HEK293T (cell line): Measurements from ENCODE around the gene LSAMP.

ENCODE experiments used
- CTCF ChIA-PET: fragments of 350-600 bp; formaldehyde crosslinking; extraction: SDS; loops from one replicate; lab custom pipeline; 2021; ENCODE audit warnings: antibody characterized with exemption, inconsistent platforms; lab: Yijun Ruan, JAX
- POLR2A ChIA-PET: fragments of 350-600 bp; formaldehyde crosslinking; extraction: SDS; loops from one replicate; lab custom pipeline; 2020; ENCODE audit warnings: antibody characterized with exemption, inconsistent platforms; lab: Yijun Ruan, JAX
- DNase-seq: peaks from one replicate; pipeline ENCODE4 v3.0.0; 2012; ENCODE audit warnings: mixed read lengths; ENCODE audit errors: extremely low spot score
- ARNT ChIP-seq: fragments of 450-650 bp; IDR thresholded peaks from 2 replicates; pipeline ENCODE4 v1.6.1; 2017; ENCODE audit warnings: mild to moderate bottlenecking
- BHLHE40 ChIP-seq: fragments of 450-650 bp; IDR thresholded peaks from 2 replicates; pipeline ENCODE4 v1.6.1; 2016; ENCODE audit warnings: mild to moderate bottlenecking, moderate library complexity, borderline replicate concordance
- CTBP1 ChIP-seq: fragments of 450-650 bp; IDR thresholded peaks from 2 replicates; pipeline ENCODE4 v1.6.1; 2016; ENCODE audit warnings: borderline replicate concordance
- ELF4 ChIP-seq: fragments of 450-650 bp; IDR thresholded peaks from 2 replicates; pipeline ENCODE4 v1.6.1; 2017; ENCODE audit warnings: antibody characterized with exemption
- FOXA1 ChIP-seq: fragments of 450-650 bp; IDR thresholded peaks from 2 replicates; pipeline ENCODE4 v1.6.1; 2016; ENCODE audit warnings: mild to moderate bottlenecking
- FOXK2 ChIP-seq: fragments of 450-650 bp; IDR thresholded peaks from 2 replicates; pipeline ENCODE4 v1.6.1; 2016; ENCODE audit warnings: mild to moderate bottlenecking
- FOXM1 ChIP-seq: fragments of 450-650 bp; IDR thresholded peaks from 2 replicates; pipeline ENCODE4 v1.6.1; 2017; ENCODE audit warnings: mild to moderate bottlenecking, borderline replicate concordance
- HDGF ChIP-seq: fragments of 450-650 bp; IDR thresholded peaks from 2 replicates; pipeline ENCODE4 v1.6.1; 2017; ENCODE audit warnings: antibody characterized with exemption, borderline replicate concordance
- L3MBTL2 ChIP-seq: fragments of 450-650 bp; conservative IDR thresholded peaks from 2 replicates; pipeline ENCODE4 v1.6.1; 2016; ENCODE audit warnings: mild to moderate bottlenecking
- LEF1 ChIP-seq: fragments of 450-650 bp; IDR thresholded peaks from 2 replicates; pipeline ENCODE4 v1.6.1; 2017; ENCODE audit warnings: mild to moderate bottlenecking, borderline replicate concordance
- NFRKB ChIP-seq: fragments of 450-650 bp; IDR thresholded peaks from 2 replicates; pipeline ENCODE4 v1.6.1; 2016; ENCODE audit warnings: mild to moderate bottlenecking, moderate library complexity
- PKNOX1 ChIP-seq: fragments of 450-650 bp; IDR thresholded peaks from 2 replicates; pipeline ENCODE4 v1.6.1; 2016
- SP1 ChIP-seq: fragments of 450-650 bp; IDR thresholded peaks from 2 replicates; pipeline ENCODE4 v1.6.1; 2017
- SUZ12 ChIP-seq: fragments of 450-650 bp; IDR thresholded peaks from 2 replicates; pipeline ENCODE4 v1.6.1; 2016; ENCODE audit warnings: mild to moderate bottlenecking
- TARDBP ChIP-seq: fragments of 450-650 bp; IDR thresholded peaks from 2 replicates; pipeline ENCODE4 v1.6.1; 2016
- ZNF384 ChIP-seq: fragments of 450-650 bp; IDR thresholded peaks from 2 replicates; pipeline ENCODE4 v1.6.1; 2016

LSAMP gene

GRCh38 chr3:115930922-115931321, 514.4 kb downstream of the LSAMP start:
- ChIA-PET POLR2A (no interaction called here), CTCF (no interaction called here)
- no peak for DNase-seq
- TF ChIP-seq FOXA1 (no peak), LEF1 (no peak), ARNT (no peak), L3MBTL2 (no peak), FOXM1 (no peak), TARDBP (no peak), HDGF (no peak), ELF4 (no peak), FOXK2 (no peak), PKNOX1 (no peak), BHLHE40 (no peak), SP1 (no peak), ZNF384 (no peak)

- CTCF ChIA-PET = no interaction called here
- POLR2A ChIA-PET = no interaction called here
- TF ChIP-seq ARNT = no peak
- no peak for TF ChIP-seq NFRKB
- TF ChIP-seq HDGF = no peak
- TF ChIP-seq ELF4 = no peak
- TF ChIP-seq BHLHE40 = no peak
- no peak for TF ChIP-seq LEF1
- no peak for TF ChIP-seq FOXM1
- no peak for TF ChIP-seq CTBP1
- no peak for TF ChIP-seq SUZ12
- TF ChIP-seq FOXK2 = no peak
- no peak for TF ChIP-seq SP1
- TF ChIP-seq ZNF384 = no peak
- DNase-seq = no peak
Measured at GRCh38 chr3:115930168-115930567, 515.1 kb downstream of the LSAMP start.

- no peak for DNase-seq
- no peak for TF ChIP-seq ARNT
- POLR2A ChIA-PET = no interaction called here
- CTCF ChIA-PET = no interaction called here
Measured at GRCh38 chr3:115928376-115928775, 516.9 kb downstream of the LSAMP start.

- TF ChIP-seq L3MBTL2 (no peak), ELF4 (no peak), FOXM1 (no peak), ARNT (no peak), PKNOX1 (no peak), FOXA1 (no peak), BHLHE40 (no peak), NFRKB (no peak), HDGF (no peak), LEF1 (no peak), CTBP1 (no peak), SUZ12 (no peak), TARDBP (no peak), ZNF384 (no peak), SP1 (no peak), FOXK2 (no peak)
- ChIA-PET POLR2A (no interaction called here), CTCF (no interaction called here)
- DNase-seq = no peak
Measured at GRCh38 chr3:115927197-115927596, 518.1 kb downstream of the LSAMP start.

- no peak for TF ChIP-seq FOXK2
- TF ChIP-seq HDGF = no peak
- no peak for TF ChIP-seq ARNT
- TF ChIP-seq NFRKB = no peak
- no peak for TF ChIP-seq LEF1
- no peak for TF ChIP-seq SP1
- TF ChIP-seq FOXA1 = no peak
- no peak for TF ChIP-seq SUZ12
- TF ChIP-seq PKNOX1 = no peak
- no peak for TF ChIP-seq ZNF384
- TF ChIP-seq L3MBTL2 = no peak
- no peak for TF ChIP-seq BHLHE40
- no peak for TF ChIP-seq ELF4
- no peak for TF ChIP-seq CTBP1
- no peak for TF ChIP-seq TARDBP
- no peak for TF ChIP-seq FOXM1
- POLR2A ChIA-PET = no interaction called here
- peak; percentile 39 for DNase-seq
- CTCF ChIA-PET = interaction anchor here (0.8 to 1.5 kb wide), 2 partner anchors 45 to 100 kb away, joined by 3 to 4 read pairs; no protein-coding TSS in a partner anchor
Measured at GRCh38 chr3:115922681-115923347, 522.5 kb downstream of the LSAMP start.

- TF ChIP-seq SP1 (no peak), ZNF384 (no peak), ELF4 (no peak), HDGF (no peak), SUZ12 (no peak), NFRKB (no peak), L3MBTL2 (no peak), FOXA1 (no peak), FOXK2 (no peak), CTBP1 (no peak), PKNOX1 (no peak), LEF1 (no peak), TARDBP (no peak), ARNT (no peak), FOXM1 (no peak), BHLHE40 (no peak)
- POLR2A ChIA-PET = no interaction called here
- CTCF ChIA-PET = interaction anchor here (1.5 kb wide), 1 partner anchor 44 kb away, joined by 4 read pairs; no protein-coding TSS in a partner anchor
- DNase-seq = no peak
Measured at GRCh38 chr3:115921711-115922110, 523.6 kb downstream of the LSAMP start.
